Activated T-cell treated with anti-CD3 and anti-CD28 coated beads for 24 hours (primary cell): ENCODE measurements around the gene C20orf204.
"Not testable (repeated sequence)": the region's sequence is repeated elsewhere in the genome, so short reads cannot be mapped to it uniquely, and the experiment has no call there.

Source experiments
- DNase-seq: peaks from one replicate; pipeline ENCODE4 v3.0.0-alpha.2; 2020; ENCODE audit warnings: low read depth

Gene C20orf204

GRCh38 chr20:64035933-64036345, at the start of gene C20orf204:
Gene C20orf204 (plus strand): TSS chr20:64036182. CDS start chr20:64036324, 142 bp downstream.
- no peak for DNase-seq

- no peak for DNase-seq
Observed at GRCh38 chr20:64000906-64001305, 35.1 kb upstream of the C20orf204 start.

GRCh38 chr20:64001607-64002011, 34.4 kb upstream of the C20orf204 start:
- no peak for DNase-seq

- DNase-seq = no peak
Observed at GRCh38 chr20:64003960-64004725, 31.8 kb upstream of the C20orf204 start.

- DNase-seq = no peak
Observed at GRCh38 chr20:64005394-64005793, 30.6 kb upstream of the C20orf204 start.

GRCh38 chr20:64006490-64006889, 29.5 kb upstream of the C20orf204 start:
- no peak for DNase-seq

GRCh38 chr20:64006902-64007301, 29.1 kb upstream of the C20orf204 start:
- no peak for DNase-seq

- DNase-seq = no peak
Observed at GRCh38 chr20:64009811-64010387, 26.1 kb upstream of the C20orf204 start.

GRCh38 chr20:64010711-64011237, 25.2 kb upstream of the C20orf204 start:
- DNase-seq = no peak

- DNase-seq = no peak
Observed at GRCh38 chr20:64011366-64011779, 24.6 kb upstream of the C20orf204 start.

GRCh38 chr20:64012385-64013154, 23.4 kb upstream of the C20orf204 start:
- not testable (repeated sequence) for DNase-seq

- no peak for DNase-seq
Observed at GRCh38 chr20:64015635-64016034, 20.3 kb upstream of the C20orf204 start.

GRCh38 chr20:64021124-64021975, 14.6 kb upstream of the C20orf204 start:
- no peak for DNase-seq

- no peak for DNase-seq
Observed at GRCh38 chr20:64022671-64023360, 13.2 kb upstream of the C20orf204 start.

GRCh38 chr20:64023361-64024140, 12.4 kb upstream of the C20orf204 start:
- DNase-seq = no peak

GRCh38 chr20:64024141-64024990, 11.6 kb upstream of the C20orf204 start:
- DNase-seq = no peak

- no peak for DNase-seq
Observed at GRCh38 chr20:64025101-64025825, 10.7 kb upstream of the C20orf204 start.

- DNase-seq = no peak
Observed at GRCh38 chr20:64025826-64026412, 10.1 kb upstream of the C20orf204 start.
